BE2C (cell line): ENCODE data around the gene KCNA2.

Source experiments
- DNase-seq: peaks from one replicate; pipeline ENCODE4 v3.0.0-alpha.2; 2020
- H3K27me3 ChIP-seq: fragments of 250-450 bp; sonication (Bioruptor Pico); 2 replicates; pipeline ENCODE4 v1.5.1; 2020; ENCODE audit warnings: mild to moderate bottlenecking
- H3K36me3 ChIP-seq: fragments of 250-450 bp; sonication (Bioruptor Pico); 2 replicates; pipeline ENCODE4 v1.5.1; 2020; ENCODE audit warnings: mild to moderate bottlenecking
- H3K4me1 ChIP-seq: fragments of 250-450 bp; sonication (Bioruptor Pico); 2 replicates; pipeline ENCODE4 v1.5.1; 2020
- H3K4me3 ChIP-seq: 2 replicates; pipeline ENCODE4 v1.5.1; 2011; ENCODE audit warnings: low read depth, low read length
- H3K9me3 ChIP-seq: fragments of 250-450 bp; sonication (Bioruptor Pico); 2 replicates; pipeline ENCODE4 v1.5.1; 2020
- CTCF ChIP-seq: IDR thresholded peaks from 2 replicates; pipeline ENCODE4 v1.5.1; 2012; ENCODE audit warnings: mild to moderate bottlenecking, low read depth, low read length

KCNA2 gene

GRCh38 chr1:110616587-110616986, 10.4 kb upstream of the KCNA2 start:
- no peaks in the 10 kb centered on the region for H3K4me1 ChIP-seq
- no peak for TF ChIP-seq CTCF
- no peaks in the 10 kb centered on the region for H3K36me3 ChIP-seq
- H3K9me3 ChIP-seq = no peaks in the 10 kb centered on the region
- peak; percentile 53 for DNase-seq
- H3K27me3 ChIP-seq = peaks cover 24% of the 10 kb centered on the region
- no peak overlapping the region for H3K4me3 ChIP-seq

- peaks cover 16% of the 10 kb centered on the region for H3K27me3 ChIP-seq
Measured at GRCh38 chr1:110615548-110616130, 9.5 kb upstream of the KCNA2 start.

GRCh38 chr1:110612060-110612745, 6.0 kb upstream of the KCNA2 start:
- no peaks in the 10 kb centered on the region for H3K36me3 ChIP-seq
- no peak for TF ChIP-seq CTCF
- H3K4me3 ChIP-seq = no peak overlapping the region
- H3K9me3 ChIP-seq = no peaks in the 10 kb centered on the region
- H3K27me3 ChIP-seq = peaks cover 35% of the 10 kb centered on the region
- DNase-seq = no peak
- no peaks in the 10 kb centered on the region for H3K4me1 ChIP-seq

More at GRCh38 chr1:110615548-110616130, 9.5 kb upstream of the KCNA2 start:
- Histone ChIP-seq H3K4me1 (no peaks in the 10 kb centered on the region), H3K9me3 (no peaks in the 10 kb centered on the region), H3K4me3 (no peak overlapping the region), H3K36me3 (no peaks in the 10 kb centered on the region)
- peak; percentile 79 for DNase-seq
- TF ChIP-seq CTCF = peak; percentile 93

- H3K27me3 ChIP-seq = peaks cover 49% of the 10 kb centered on the region
- DNase-seq = no peak
- no peak for TF ChIP-seq CTCF
- no peaks in the 10 kb centered on the region for H3K9me3 ChIP-seq
- no peaks in the 10 kb centered on the region for H3K4me1 ChIP-seq
- no peaks in the 10 kb centered on the region for H3K36me3 ChIP-seq
- H3K4me3 ChIP-seq = no peak overlapping the region
Measured at GRCh38 chr1:110610696-110611286, 4.6 kb upstream of the KCNA2 start.

GRCh38 chr1:110610084-110610483, 3.9 kb upstream of the KCNA2 start:
- no peak overlapping the region for H3K4me3 ChIP-seq
- H3K4me1 ChIP-seq = no peaks in the 10 kb centered on the region
- no peak for TF ChIP-seq CTCF
- no peaks in the 10 kb centered on the region for H3K9me3 ChIP-seq
- DNase-seq = no peak
- H3K27me3 ChIP-seq = peaks cover 56% of the 10 kb centered on the region
- H3K36me3 ChIP-seq = no peaks in the 10 kb centered on the region

GRCh38 chr1:110608247-110608646, 2.1 kb upstream of the KCNA2 start:
- TF ChIP-seq CTCF = no peak
- peaks cover 65% of the 10 kb centered on the region for H3K27me3 ChIP-seq
- no peak for DNase-seq
- no peaks in the 10 kb centered on the region for H3K36me3 ChIP-seq
- H3K4me1 ChIP-seq = no peaks in the 10 kb centered on the region
- H3K9me3 ChIP-seq = no peaks in the 10 kb centered on the region
- no peak overlapping the region for H3K4me3 ChIP-seq
